Activated CD8-positive, alpha-beta memory T cell treated with anti-CD3 and anti-CD28 coated beads, Interleukin-2, amount 50 U/mL, for 1 hour (primary cell): ENCODE data around the gene EIF3A.

ENCODE experiments used
- DNase-seq: peaks from one replicate; pipeline ENCODE4 v3.0.0-alpha.2; 2020; ENCODE audit errors: extremely low read depth

Gene EIF3A

DNA sequence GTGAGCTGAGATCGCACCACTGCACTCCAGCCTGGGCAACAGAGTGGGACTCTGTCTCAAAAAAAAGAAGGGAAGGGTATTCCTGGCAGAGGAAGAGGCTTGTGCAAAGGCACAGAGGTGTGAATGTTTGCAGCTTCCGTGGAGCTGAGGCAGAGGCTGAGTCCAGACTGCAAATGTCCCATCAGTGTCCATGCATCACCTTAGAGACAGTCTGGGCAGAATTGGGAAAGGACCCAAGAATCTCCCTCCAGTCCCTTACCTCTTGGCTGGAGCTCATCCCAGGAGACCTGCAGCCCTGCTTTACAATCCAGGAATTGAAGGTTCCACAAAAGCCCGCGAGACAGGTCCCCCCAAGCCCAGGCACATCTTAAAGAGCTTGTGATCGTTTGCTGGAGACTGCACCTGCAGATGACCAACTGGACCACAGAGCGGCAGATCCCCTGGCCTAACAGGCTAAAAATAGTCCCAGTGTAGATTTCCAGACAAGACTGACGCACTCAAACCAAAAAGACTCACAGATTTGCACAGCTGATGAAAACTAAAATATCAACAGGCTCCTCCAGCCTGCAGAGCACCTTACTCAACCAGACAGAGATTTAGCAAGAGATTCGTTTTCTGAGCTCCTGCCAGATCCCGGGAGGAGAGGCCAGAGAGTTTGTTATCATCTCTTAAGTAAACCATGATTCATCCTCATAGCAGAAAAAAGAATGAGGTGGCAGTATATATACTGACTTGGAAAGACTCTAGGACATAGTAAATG lies 74.0 kb downstream of the EIF3A start:
- DNase-seq, result no peak

GRCh38 chr10:119005362-119006043 lies 75.1 kb downstream of the EIF3A start:
- DNase-seq, result no peak

DNA sequence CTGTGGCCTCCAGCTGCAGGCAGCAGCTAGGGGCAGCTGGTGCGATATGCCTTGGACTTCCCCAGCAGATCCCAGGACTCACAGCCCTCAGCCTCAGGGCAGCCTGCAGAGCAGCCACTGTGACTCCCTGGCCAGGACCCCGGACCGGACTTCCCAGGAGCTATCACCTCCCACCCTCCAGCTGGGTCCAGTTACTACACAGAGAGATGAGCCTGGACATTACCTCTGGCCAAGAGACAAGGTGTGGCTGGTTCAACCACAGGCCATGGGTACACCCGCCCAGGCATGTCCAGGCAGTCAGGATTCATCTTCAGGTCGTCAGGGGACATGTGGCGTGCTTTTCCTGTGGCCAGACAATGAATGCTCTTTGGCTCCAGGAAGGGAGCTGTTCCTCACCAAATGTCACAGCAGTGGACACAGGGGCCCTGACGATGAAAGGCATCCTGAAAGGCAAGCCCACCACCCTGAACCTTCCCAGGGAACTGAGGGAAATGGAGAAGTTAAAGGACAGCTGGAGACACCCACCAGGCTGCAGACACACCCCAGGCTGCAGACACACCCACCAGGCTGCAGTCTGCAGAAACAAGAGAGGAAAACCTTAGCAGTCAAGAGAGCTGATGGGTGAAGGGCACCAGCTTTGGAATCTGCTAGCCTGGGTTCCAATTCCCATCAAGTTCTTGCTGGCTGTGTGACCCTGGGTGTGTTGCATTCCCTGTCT lies 76.9 kb downstream of the EIF3A start:
- DNase-seq, result no peak

- DNase-seq, result no peak
Observed at GRCh38 chr10:119001717-119002500, 78.7 kb downstream of the EIF3A start.

- no peak for DNase-seq
Observed at GRCh38 chr10:118998183-118998582, 82.4 kb downstream of the EIF3A start.

GRCh38 chr10:118997379-118997778 lies 83.2 kb downstream of the EIF3A start:
- no peak for DNase-seq

DNA sequence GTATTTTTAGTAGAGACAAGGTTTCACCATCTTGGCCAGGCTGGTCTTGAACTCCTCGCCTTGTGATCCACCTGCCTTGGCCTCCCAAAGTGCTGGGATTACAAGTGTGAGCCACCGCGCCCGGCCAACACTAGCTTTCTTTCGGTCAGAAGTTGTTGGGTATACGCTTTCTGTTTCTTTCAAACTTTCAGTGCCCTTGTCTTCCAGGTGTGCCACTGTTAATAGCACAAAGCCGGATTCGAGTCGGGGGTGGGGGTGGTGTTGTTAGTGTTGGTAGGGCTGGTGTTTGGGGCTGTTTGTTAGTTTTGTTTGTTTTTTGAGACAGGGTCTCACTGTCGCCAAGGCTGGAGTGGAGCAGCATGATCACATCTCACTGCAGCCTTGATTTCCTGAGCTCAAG lies 84.9 kb downstream of the EIF3A start:
- no peak for DNase-seq

GRCh38 chr10:118994321-118994720 lies 86.3 kb downstream of the EIF3A start:
- no peak for DNase-seq

DNA sequence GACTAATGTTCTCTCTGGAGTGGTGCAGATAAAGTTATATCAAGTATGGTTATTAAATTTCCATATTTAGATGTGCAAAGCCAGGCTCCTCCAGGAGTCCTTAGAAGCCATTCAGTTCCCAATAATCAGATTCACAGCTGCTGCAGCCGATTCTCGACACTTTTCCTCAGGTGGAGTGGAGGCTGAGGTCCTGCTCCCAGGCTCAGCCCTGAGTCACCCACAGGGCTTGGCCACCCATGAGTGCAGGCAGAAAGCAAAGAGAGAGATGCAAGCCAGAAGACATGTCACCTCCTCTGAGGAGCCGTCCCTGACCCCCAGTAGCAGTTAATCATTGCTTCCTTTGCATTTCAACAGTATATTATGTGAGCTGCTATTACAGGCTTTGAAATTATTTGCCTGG lies 87.4 kb downstream of the EIF3A start:
- no peak for DNase-seq

DNA sequence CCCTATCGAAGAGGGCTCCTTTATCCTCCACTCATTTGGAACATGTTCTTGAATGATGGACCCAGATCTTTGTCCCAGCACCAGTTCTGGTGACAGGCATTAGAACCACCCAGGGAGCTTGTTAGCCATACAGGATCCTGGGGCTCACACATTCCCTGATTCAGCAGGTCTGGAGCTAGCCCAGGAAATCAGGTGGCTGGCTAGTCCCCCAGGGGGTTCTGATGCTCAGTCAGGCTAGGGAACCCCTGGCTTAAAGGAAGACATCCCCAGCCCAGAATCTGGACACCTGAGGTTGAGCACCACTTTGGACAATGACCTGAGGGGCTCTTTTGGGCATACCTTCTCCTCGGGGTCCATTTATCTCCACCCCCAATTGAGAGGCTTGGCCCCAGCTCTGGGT lies 88.1 kb downstream of the EIF3A start:
- no peak for DNase-seq

- DNase-seq, result no peak
Observed at GRCh38 chr10:118990326-118990725, 90.3 kb downstream of the EIF3A start.

GRCh38 chr10:118986815-118987790 lies 93.5 kb downstream of the EIF3A start:
- DNase-seq, result no peak

DNA sequence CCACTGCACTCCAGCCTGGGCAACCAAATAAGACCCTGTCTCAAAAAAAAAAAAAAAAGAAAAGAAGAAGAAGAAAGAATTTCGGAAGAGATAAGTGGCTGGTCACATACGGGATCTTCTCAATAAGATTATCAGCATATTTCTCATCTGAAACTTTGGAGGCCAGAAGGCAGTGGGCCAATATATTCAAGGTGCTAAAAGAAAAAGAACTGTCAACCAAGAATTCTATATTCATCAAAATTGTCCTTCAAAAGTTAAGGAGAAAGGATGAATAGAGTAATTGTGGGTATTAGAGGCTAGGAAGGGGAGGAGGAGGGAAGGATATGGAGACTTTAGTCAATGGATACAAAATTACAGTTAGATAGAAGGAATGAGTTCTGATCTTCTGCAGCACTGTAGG lies 95.0 kb downstream of the EIF3A start:
- no peak for DNase-seq
